GM15510 (cell line): Measurements from ENCODE around the gene TMF1.

Source experiments
- POLR2A ChIP-seq: IDR thresholded peaks from 3 replicates; pipeline ENCODE4 v1.6.1; 2011; ENCODE audit warnings: borderline replicate concordance; ENCODE audit not compliant: insufficient read length; ENCODE audit errors: extremely low read depth

The TMF1 gene

GRCh38 chr3:68985146-68985790 lies 66.9 kb downstream of the TMF1 start:
- no peak for TF ChIP-seq POLR2A

- no peak for TF ChIP-seq POLR2A
Measured at GRCh38 chr3:68984011-68984530, 68.1 kb downstream of the TMF1 start.

- no peak for TF ChIP-seq POLR2A
Measured at GRCh38 chr3:68977486-68978167, 74.5 kb downstream of the TMF1 start.

- TF ChIP-seq POLR2A: no peak
Measured at GRCh38 chr3:68974711-68975110, 77.4 kb downstream of the TMF1 start.

GRCh38 chr3:68973639-68974038 lies 78.5 kb downstream of the TMF1 start:
- no peak for TF ChIP-seq POLR2A

GRCh38 chr3:68972358-68972979 lies 79.7 kb downstream of the TMF1 start:
- no peak for TF ChIP-seq POLR2A
